SJCRH30 (cell line): ENCODE results near the gene AXIN1. TPM values are rescaled to one million over a fixed set of nuclear protein-coding genes. Genes with fewer than 3 reads are reported as not detected.

Source experiments
- DNase-seq, 2 experiments: peaks; one replicate each; pipeline ENCODE4 v3.0.0-alpha.2; 2015 to 2020
- H3K27ac ChIP-seq: fragments of 250-450 bp; sonication (Bioruptor Pico); 2 replicates; pipeline ENCODE4 v1.5.1; 2020; ENCODE audit warnings: mild to moderate bottlenecking, moderate library complexity
- H3K27me3 ChIP-seq: fragments of 250-450 bp; sonication (Bioruptor Pico); 2 replicates; pipeline ENCODE4 v1.5.1; 2020; ENCODE audit warnings: mild to moderate bottlenecking, moderate library complexity
- H3K36me3 ChIP-seq: fragments of 250-450 bp; sonication (Bioruptor Pico); 2 replicates; pipeline ENCODE4 v1.5.1; 2020; ENCODE audit warnings: mild to moderate bottlenecking, moderate library complexity
- H3K4me1 ChIP-seq: fragments of 250-450 bp; sonication (Bioruptor Pico); 2 replicates; pipeline ENCODE4 v1.5.1; 2020; ENCODE audit warnings: mild to moderate bottlenecking, moderate library complexity
- H3K4me3 ChIP-seq: fragments of 250-450 bp; sonication (Bioruptor Pico); 2 replicates; pipeline ENCODE4 v1.5.1; 2020; ENCODE audit warnings: mild to moderate bottlenecking, moderate library complexity
- H3K9me3 ChIP-seq: fragments of 250-450 bp; sonication (Bioruptor Pico); replicated peaks from 2 replicates; pipeline ENCODE4 v1.5.1; 2020; ENCODE audit warnings: mild to moderate bottlenecking, moderate library complexity
- total RNA-seq: library from RNA; depleted of rRNA; stranded (reverse); fragments of >200 nt; shearing (Covaris generic); gene quantifications from 2 replicates; pipeline ENCODE4 v1.2.3, GENCODE V29; 2014

The AXIN1 gene
- total RNA-seq, 1 experiment from 2014 or later = 20.9 TPM

DNA sequence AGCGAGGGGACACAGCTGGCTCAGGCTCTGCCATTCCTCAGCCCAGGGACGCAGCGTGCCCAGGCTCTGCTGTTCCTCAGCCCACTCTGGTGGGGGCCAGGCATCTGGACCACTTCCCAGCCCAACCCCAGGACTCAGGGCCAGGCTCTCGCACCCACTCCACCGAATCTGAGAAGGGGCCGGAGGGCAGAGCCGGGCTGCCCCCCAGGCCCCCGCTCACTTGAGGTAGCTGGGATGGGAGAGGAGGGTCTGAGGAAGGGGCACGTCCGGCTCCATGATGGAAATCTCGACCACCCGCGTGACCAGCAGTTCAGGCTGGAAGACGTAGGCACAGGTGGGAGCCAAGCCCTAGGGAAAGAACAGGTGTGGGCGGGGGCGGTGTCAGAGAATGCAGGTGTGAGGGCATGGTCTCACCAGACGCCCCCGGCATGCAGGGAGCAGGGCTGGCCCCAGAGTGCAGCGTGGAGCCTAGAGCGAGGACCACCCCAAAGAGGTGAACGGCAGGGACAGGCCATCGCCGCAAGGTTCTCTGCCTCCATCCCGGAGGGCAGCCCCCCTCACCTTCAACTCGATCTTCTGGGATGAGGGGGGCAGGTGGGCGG lies 24.4 kb upstream of the AXIN1 start:
- Histone ChIP-seq H3K27ac (no peak overlapping the region), H3K4me3 (no peak overlapping the region), H3K9me3 (no peaks in the 10 kb centered on the region), H3K27me3 (no peaks in the 10 kb centered on the region), H3K4me1 (no peaks in the 10 kb centered on the region; the same call in 1 of the 2 replicates), H3K36me3 (peaks cover 5% of the 10 kb centered on the region; the same call in 1 of the 2 replicates)
- no peak for DNase-seq

GRCh38 chr16:375927-376816 lies 23.6 kb upstream of the AXIN1 start:
- H3K4me1 ChIP-seq = peaks cover 4% of the 10 kb centered on the region
- DNase-seq = no peak
- H3K27ac ChIP-seq = no peak overlapping the region
- no peaks in the 10 kb centered on the region for H3K9me3 ChIP-seq
- no peaks in the 10 kb centered on the region for H3K27me3 ChIP-seq
- H3K36me3 ChIP-seq = peaks cover 5% of the 10 kb centered on the region; the same call in 1 of the 2 replicates
- no peak overlapping the region for H3K4me3 ChIP-seq

- DNase-seq = no peak
- no peaks in the 10 kb centered on the region for H3K27me3 ChIP-seq
- no peak overlapping the region for H3K27ac ChIP-seq
- H3K4me1 ChIP-seq = peaks cover 10% of the 10 kb centered on the region
- H3K4me3 ChIP-seq = no peak overlapping the region
- H3K36me3 ChIP-seq = peaks cover 5% of the 10 kb centered on the region; the same call in 1 of the 2 replicates
- H3K9me3 ChIP-seq = no peaks in the 10 kb centered on the region
Observed at GRCh38 chr16:375212-375611, 22.7 kb upstream of the AXIN1 start.

GRCh38 chr16:374616-374926 lies 22.0 kb upstream of the AXIN1 start:
- H3K9me3 ChIP-seq = no peaks in the 10 kb centered on the region
- H3K27ac ChIP-seq = no peak overlapping the region
- no peak overlapping the region for H3K4me3 ChIP-seq
- peaks cover 10% of the 10 kb centered on the region for H3K4me1 ChIP-seq
- no peaks in the 10 kb centered on the region for H3K27me3 ChIP-seq
- no peak for DNase-seq
- peaks cover 5% of the 10 kb centered on the region; the same call in 1 of the 2 replicates for H3K36me3 ChIP-seq

- H3K9me3 ChIP-seq = no peaks in the 10 kb centered on the region
- no peak overlapping the region for H3K27ac ChIP-seq
- no peaks in the 10 kb centered on the region for H3K27me3 ChIP-seq
- peaks cover 10% of the 10 kb centered on the region for H3K4me1 ChIP-seq
- peaks cover 5% of the 10 kb centered on the region; the same call in 1 of the 2 replicates for H3K36me3 ChIP-seq
- no peak overlapping the region for H3K4me3 ChIP-seq
- no peak for DNase-seq
Observed at GRCh38 chr16:373848-374615, 21.5 kb upstream of the AXIN1 start.

- Histone ChIP-seq H3K36me3 (peaks cover 5% of the 10 kb centered on the region; the same call in 1 of the 2 replicates), H3K27me3 (no peaks in the 10 kb centered on the region), H3K4me1 (peaks cover 10% of the 10 kb centered on the region), H3K27ac (no peak overlapping the region), H3K4me3 (no peak overlapping the region), H3K9me3 (no peaks in the 10 kb centered on the region)
- DNase-seq = no peak
Observed at GRCh38 chr16:373020-373598, 20.6 kb upstream of the AXIN1 start.

GRCh38 chr16:372302-372983 lies 19.9 kb upstream of the AXIN1 start:
- peaks cover 9% of the 10 kb centered on the region; the same call in 1 of the 2 replicates for H3K36me3 ChIP-seq

GRCh38 chr16:371515-372301 lies 19.2 kb upstream of the AXIN1 start:
- peak; percentile 57 to 58 for DNase-seq
- Histone ChIP-seq H3K9me3 (no peaks in the 10 kb centered on the region), H3K27me3 (no peaks in the 10 kb centered on the region), H3K4me3 (no peak overlapping the region), H3K36me3 (peaks cover 10% of the 10 kb centered on the region; the same call in 1 of the 2 replicates), H3K27ac (no peak overlapping the region), H3K4me1 (peaks cover 10% of the 10 kb centered on the region)

More at GRCh38 chr16:372302-372983, 19.9 kb upstream of the AXIN1 start:
- Histone ChIP-seq H3K4me1 (peaks cover 10% of the 10 kb centered on the region), H3K4me3 (no peak overlapping the region), H3K9me3 (no peaks in the 10 kb centered on the region), H3K27ac (no peak overlapping the region), H3K27me3 (no peaks in the 10 kb centered on the region)
- DNase-seq = no peak

DNA sequence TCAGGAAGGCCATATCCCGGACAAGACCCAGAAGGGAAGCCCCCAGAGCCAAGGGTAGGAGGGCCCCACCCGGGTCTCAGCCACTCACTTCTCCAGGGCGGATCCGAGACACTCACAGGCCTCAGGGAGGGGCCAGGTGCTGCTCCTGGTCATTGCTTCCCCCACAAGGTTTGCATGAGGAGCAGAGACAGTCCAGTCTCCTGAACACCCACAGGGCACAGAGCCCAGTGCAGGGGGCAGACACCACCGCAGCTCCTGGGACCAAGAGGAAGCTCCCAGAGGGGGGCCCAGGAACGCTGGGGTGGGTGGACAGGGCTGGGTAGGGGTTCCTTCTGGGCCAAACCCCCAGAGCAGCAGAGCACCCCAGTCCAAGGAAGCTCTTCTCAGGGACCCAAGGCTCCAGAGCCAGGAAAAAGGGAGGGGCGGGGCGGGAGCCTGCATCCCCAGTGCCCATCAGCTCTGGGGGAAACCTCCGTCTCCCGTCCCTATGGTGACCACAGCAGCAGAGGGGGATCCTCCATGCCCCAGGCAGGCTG lies 18.5 kb upstream of the AXIN1 start:
- H3K4me1 ChIP-seq = peaks cover 10% of the 10 kb centered on the region
- no peak for DNase-seq
- H3K4me3 ChIP-seq = peak overlapping the region; percentile 52
- no peaks in the 10 kb centered on the region for H3K27me3 ChIP-seq
- H3K27ac ChIP-seq = peak overlapping the region; percentile 35; the same call in 1 of the 2 replicates
- peaks cover 7% of the 10 kb centered on the region; the same call in 1 of the 2 replicates for H3K36me3 ChIP-seq
- H3K9me3 ChIP-seq = no peaks in the 10 kb centered on the region

- no peaks in the 10 kb centered on the region for H3K9me3 ChIP-seq
- DNase-seq = peak; percentile 93 to 96
- peaks cover 10% of the 10 kb centered on the region for H3K4me1 ChIP-seq
- H3K36me3 ChIP-seq = peaks cover 7% of the 10 kb centered on the region; the same call in 1 of the 2 replicates
- H3K27me3 ChIP-seq = no peaks in the 10 kb centered on the region
- peak within 1 kb of the TSS; percentile 52 for H3K4me3 ChIP-seq
- peak within 1 kb of the TSS; percentile 35; the same call in 1 of the 2 replicates for H3K27ac ChIP-seq
Observed at GRCh38 chr16:370443-370842, 17.9 kb upstream of the AXIN1 start, which contains the start of gene MRPL28. MRPL28 (minus strand) TSS chr16:370538; CDS start chr16:370218, 320 bp downstream.

GRCh38 chr16:369866-370436 lies 17.4 kb upstream of the AXIN1 start:
- Histone ChIP-seq H3K4me1 (peaks cover 10% of the 10 kb centered on the region), H3K27me3 (no peaks in the 10 kb centered on the region), H3K27ac (no peak overlapping the region), H3K9me3 (no peaks in the 10 kb centered on the region), H3K36me3 (peaks cover 5% of the 10 kb centered on the region; the same call in 1 of the 2 replicates), H3K4me3 (no peak overlapping the region)
- no peak for DNase-seq

DNA sequence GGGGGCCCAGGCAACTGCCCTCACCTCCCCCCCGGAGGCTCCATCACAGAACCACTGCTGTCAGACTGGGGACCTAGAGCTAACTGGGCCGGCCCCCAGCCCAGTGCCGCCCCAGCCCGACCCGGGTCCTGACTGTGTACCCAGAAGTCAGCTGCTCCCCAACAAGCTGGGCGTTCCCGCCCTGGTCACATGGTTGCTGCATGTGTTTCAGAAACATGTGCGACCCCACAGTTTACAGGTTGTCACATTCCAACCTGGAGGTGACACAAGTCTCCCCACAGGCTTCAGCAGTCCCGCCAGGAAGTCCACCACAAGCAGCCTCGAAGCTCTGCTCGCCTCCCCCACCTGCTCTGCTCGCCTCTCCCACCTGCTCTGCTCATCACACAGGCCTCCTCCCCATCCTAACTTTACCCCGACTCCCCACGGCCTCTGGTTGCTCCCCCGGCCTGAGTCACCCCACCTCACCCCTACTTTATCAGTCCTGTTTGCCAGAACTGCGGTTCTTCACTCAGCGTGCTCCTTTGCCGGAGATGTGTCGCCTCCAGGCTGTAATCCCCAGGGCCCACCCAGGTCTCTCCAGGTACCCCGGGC lies 16.8 kb upstream of the AXIN1 start:
- Histone ChIP-seq H3K27ac (no peak overlapping the region), H3K4me1 (peaks cover 10% of the 10 kb centered on the region), H3K9me3 (no peaks in the 10 kb centered on the region), H3K4me3 (no peak overlapping the region), H3K36me3 (0 out of 2 replicates have a peak, but pooled peaks cover 5% of the 10 kb centered on the region), H3K27me3 (no peaks in the 10 kb centered on the region)
- DNase-seq = no peak
